SH-SY5Y (cell line): ENCODE measurements around the gene LINC01488.

Source experiments
- GATA2 ChIP-seq: IDR thresholded peaks from 2 replicates; pipeline ENCODE4 v1.6.1; 2011; ENCODE audit warnings: mild to moderate bottlenecking, low read depth, low read length
- GATA3 ChIP-seq: IDR thresholded peaks from 2 replicates; pipeline ENCODE4 v1.6.1; 2011; ENCODE audit warnings: low read depth, mild to moderate bottlenecking, low read length, moderate library complexity

DNA sequence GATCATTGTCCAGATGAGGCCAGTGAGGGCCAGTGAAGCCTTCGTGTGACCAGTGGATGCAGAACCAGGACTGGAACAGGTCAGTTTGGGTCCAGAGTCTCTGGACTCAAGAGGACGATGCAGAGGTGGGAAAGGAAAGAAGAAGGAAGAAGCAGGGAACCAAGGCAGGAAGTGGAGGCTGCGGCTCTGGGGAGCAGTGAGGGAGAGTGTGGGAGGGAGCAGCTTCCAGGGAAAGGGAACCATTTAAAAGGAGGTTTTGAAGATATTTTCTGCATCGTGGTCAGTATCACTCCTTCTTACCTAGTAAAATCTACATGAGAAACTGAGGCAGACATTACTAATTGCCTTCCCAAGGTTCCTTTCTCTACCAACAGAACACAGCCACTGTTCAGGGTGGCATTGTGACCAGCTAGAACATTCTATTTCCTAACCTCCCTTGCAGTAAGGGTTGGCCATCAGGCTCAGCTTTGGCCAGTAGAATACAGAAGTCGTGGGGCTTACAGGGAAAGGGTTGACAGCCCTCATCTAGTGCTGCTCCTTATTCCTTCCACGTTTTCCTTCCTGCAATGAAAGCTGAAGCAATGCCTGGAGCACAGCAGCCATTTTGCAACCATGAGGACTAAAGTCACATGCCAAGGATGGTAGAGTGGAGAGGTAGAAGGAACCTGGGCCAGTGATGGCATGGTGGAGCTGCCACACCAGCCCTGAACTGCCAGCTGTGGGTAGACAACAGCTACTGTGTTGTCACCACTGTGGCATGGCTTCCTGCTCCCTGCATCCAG lies 29.1 kb upstream of the LINC01488 start:
- TF ChIP-seq GATA2: no peak
- no peak for TF ChIP-seq GATA3
